K562 (cell line): Measurements from ENCODE around the gene PPA1. TPM values are rescaled to one million over a fixed set of nuclear protein-coding genes. Genes with fewer than 3 reads are reported as not detected.

Experiments
- ATAC-seq: fragments of 200-7000 bp; cut with Tn5 transposase; 3 replicates; pipeline ENCODE4 v1.9.1; 2020; ENCODE audit warnings: moderate library complexity
- BruUV-seq: library from RNA; stranded (reverse); fragments of 400-500 nt; replicated peaks from 2 replicates; lab custom pipeline; 2021; lab: Mats Ljungman, UMichigan
- CTCF ChIA-PET: fragments of 300-600 bp; formaldehyde crosslinking; extraction: SDS; loops from one replicate; lab custom pipeline; 2021; ENCODE audit warnings: low intra/inter-chr PET ratio; lab: Yijun Ruan, JAX
- POLR2A ChIA-PET: fragments of 300-600, 350-650 bp; sonication (Branson Sonifier 250); formaldehyde crosslinking; extraction: SDS; loops from one replicate; lab custom pipeline; 2021; ENCODE audit warnings: antibody characterized with exemption, inconsistent platforms; lab: Yijun Ruan, JAX
- DNase-seq, 4 experiments: peaks; one replicate each; pipeline versions ENCODE4 v3.0.0 to v3.0.0-alpha.2; 2011 to 2018; ENCODE audit warnings: low spot score in 3 of 4, mixed read lengths in 3 of 4; ENCODE audit errors: extremely low read depth in 1 of 4
- FAIRE-seq: peaks from 2 replicates; lab custom pipeline; 2011; peaks lifted over from hg19 to GRCh38; lab: Jason Lieb, UNC
- H2AFZ ChIP-seq: 2 replicates; pipeline ENCODE4 v1.6.0; 2011; ENCODE audit warnings: low read depth, low read length, control low read depth, inconsistent platforms
- H3K27ac ChIP-seq: fragments of 200-600 bp; 3 replicates; pipeline ENCODE4 v1.8.0; 2011; ENCODE audit warnings: low read depth, mild to moderate bottlenecking, control low read depth, inconsistent platforms, low read length, moderate library complexity, mixed read lengths; ENCODE audit errors: extremely low read depth
- H3K27me3 ChIP-seq, 2 experiments: fragments of 300-600 bp in 1 of 2; 2 replicates in 1 of 2; 3 replicates in 1 of 2; pipeline versions ENCODE4 v1.6.0 to v1.8.0; 2011; ENCODE audit warnings: inconsistent platforms in 2 of 2, low read length in 2 of 2, mild to moderate bottlenecking in 1 of 2, mixed read lengths in 1 of 2, moderate library complexity in 1 of 2; ENCODE audit not compliant: control insufficient read depth in 2 of 2, insufficient read depth in 2 of 2
- H3K36me3 ChIP-seq: fragments of 300-600 bp; 3 replicates; pipeline ENCODE4 v1.8.0; 2011; ENCODE audit warnings: mild to moderate bottlenecking, low read length, inconsistent platforms; ENCODE audit not compliant: control insufficient read depth, insufficient read depth
- H3K4me1 ChIP-seq, 2 experiments: fragments of 200-600 bp in 1 of 2; replicated peaks in 1 of 2; 2 replicates in 1 of 2; 3 replicates in 1 of 2; pipeline versions ENCODE4 v1.5.1 to v1.8.0; 2011; ENCODE audit warnings: inconsistent platforms in 2 of 2, low read length in 2 of 2, mild to moderate bottlenecking in 1 of 2, mixed read lengths in 1 of 2, moderate library complexity in 1 of 2; ENCODE audit not compliant: control insufficient read depth in 2 of 2, insufficient read depth in 2 of 2
- H3K4me2 ChIP-seq: 2 replicates; pipeline ENCODE4 v1.6.1; 2011; ENCODE audit warnings: low read length, control low read depth, inconsistent platforms, mixed read lengths; ENCODE audit not compliant: insufficient read depth
- H3K4me3 ChIP-seq: fragments of 200-600 bp; sonication (generic), shearing (Covaris generic); 2 replicates; pipeline ENCODE4 v1.5.1; 2016; ENCODE audit warnings: control low read depth, inconsistent platforms
- H3K79me2 ChIP-seq: fragments of 200-600 bp; 3 replicates; pipeline ENCODE4 v1.8.0; 2011; ENCODE audit warnings: low read length, inconsistent platforms; ENCODE audit not compliant: control insufficient read depth, insufficient read depth
- H3K9ac ChIP-seq, 2 experiments: 2 replicates each; pipeline versions ENCODE4 v1.6.0 to v1.6.1; 2011; ENCODE audit warnings: low read depth in 2 of 2, low read length in 2 of 2, control low read depth in 1 of 2, inconsistent platforms in 1 of 2, mild to moderate bottlenecking in 1 of 2, mixed read lengths in 1 of 2; ENCODE audit not compliant: insufficient read depth in 1 of 2
- H3K9me1 ChIP-seq: one replicate; pipeline ENCODE4 v1.6.0; 2011; ENCODE audit warnings: inconsistent platforms, mild to moderate bottlenecking, low read length, moderate library complexity; ENCODE audit not compliant: control insufficient read depth, insufficient read depth
- H3K9me3 ChIP-seq: replicated peaks from 2 replicates; pipeline ENCODE4 v1.5.1; 2011; ENCODE audit warnings: low read depth, low read length, inconsistent platforms; ENCODE audit not compliant: control insufficient read depth, insufficient read depth
- H4K20me1 ChIP-seq: replicated peaks from 2 replicates; pipeline ENCODE4 v1.6.1; 2011; ENCODE audit warnings: low read length, inconsistent platforms, mixed read lengths; ENCODE audit not compliant: control insufficient read depth, insufficient read depth
- CHCHD3 ChIP-seq: fragments of 250-450 bp; sonication (Bioruptor Pico); IDR thresholded peaks from 2 replicates; pipeline ENCODE4 v2.1.2; 2022; ENCODE audit warnings: mild to moderate bottlenecking
- CXXC5 ChIP-seq: fragments of 250-450 bp; sonication (Bioruptor Pico); IDR thresholded peaks from 2 replicates; pipeline ENCODE4 v1.8.0; 2022; ENCODE audit warnings: inconsistent platforms, mild to moderate bottlenecking, moderate library complexity
- E2F5 ChIP-seq: sonication (generic); formaldehyde crosslinking; IDR thresholded peaks from 2 replicates; pipeline ENCODE4 v1.8.0; 2022; ENCODE audit warnings: mild to moderate bottlenecking, missing genetic modification reagents
- EP400 ChIP-seq: fragments of 450-650 bp; IDR thresholded peaks from 2 replicates; pipeline ENCODE4 v1.6.1; 2017; ENCODE audit warnings: antibody characterized with exemption, mild to moderate bottlenecking, moderate library complexity
- GABPB2 ChIP-seq: fragments of 250-450 bp; sonication (Bioruptor Pico); conservative IDR thresholded peaks from 2 replicates; pipeline ENCODE4 v1.5.1; 2021; ENCODE audit warnings: mild to moderate bottlenecking
- MTA1 ChIP-seq: fragments of 450-650 bp; IDR thresholded peaks from 2 replicates; pipeline ENCODE4 v1.6.1; 2017; ENCODE audit warnings: borderline replicate concordance
- NFE2 ChIP-seq: IDR thresholded peaks from 2 replicates; pipeline ENCODE4 v1.6.1; 2014; ENCODE audit warnings: antibody characterized with exemption, low read depth
- POLR2A ChIP-seq: fragments of 450-650 bp; conservative IDR thresholded peaks from 2 replicates; pipeline ENCODE4 v1.6.1; 2016
- RB1 ChIP-seq: fragments of 450-650 bp; IDR thresholded peaks from 2 replicates; pipeline ENCODE4 v1.6.1; 2017; ENCODE audit warnings: low read depth, mild to moderate bottlenecking
- SMC3 ChIP-seq: conservative IDR thresholded peaks from 2 replicates; pipeline ENCODE4 v1.6.1; 2011; ENCODE audit warnings: low read depth, low read length, improper control_type of control experiment; ENCODE audit not compliant: insufficient read depth
- TAF9B ChIP-seq: fragments of 450-650 bp; IDR thresholded peaks from 2 replicates; pipeline ENCODE4 v1.6.1; 2018; ENCODE audit warnings: mild to moderate bottlenecking; ENCODE audit not compliant: partially characterized antibody
- TEAD4 ChIP-seq, 2 experiments: sonication (generic) in 1 of 2; formaldehyde crosslinking in 1 of 2; IDR thresholded peaks; 2 replicates each; pipeline versions ENCODE4 v1.6.1 to v1.8.0; 2012 to 2022; ENCODE audit warnings: borderline replicate concordance in 1 of 2, inconsistent platforms in 1 of 2, low read length in 1 of 2, mild to moderate bottlenecking in 1 of 2, missing genetic modification reagents in 1 of 2
- ZBTB7A ChIP-seq: IDR thresholded peaks from 2 replicates; pipeline ENCODE4 v1.6.1; 2011; ENCODE audit warnings: low read depth, mild to moderate bottlenecking, low read length, moderate library complexity, borderline replicate concordance; ENCODE audit not compliant: control insufficient read depth
- WGBS: fragments of 100-300 bp; shearing (Covaris generic); methylation state at CpG from one replicate; pipeline ENCODE4 v1.1.6; 2016; ENCODE audit warnings: low coverage, mixed read lengths; ENCODE audit not compliant: insufficient coverage; ENCODE audit errors: missing lambda C conversion rate; 5-methylcytosine and 5-hydroxymethylcytosine counted together
- in situ Hi-C: fragments of 300-500 bp; cut with MboI; formaldehyde crosslinking; loops from 4 replicates; pipeline ENCODE4 v1.15.0; 2018; ENCODE audit warnings: inconsistent platforms, mixed read lengths
- intact Hi-C: fragments of 100-400 bp; cut with micrococcal nuclease; formaldehyde crosslinking; loops from 2 replicates; pipeline ENCODE4 v1.14.2; 2022
- polyA plus RNA-seq, 8 experiments: library from polyadenylated mRNA; depleted of rRNA in 4 of 8; stranded (reverse) in 5 of 8; unstranded in 3 of 8; fragments of >200 nt; fragmentation: Nextera tagmentation in 2 of 8; fragmentation: Illumina TruSeq in 1 of 8; extraction: Ambion mirVana in 2 of 8; extraction: Trizol in 1 of 8; gene quantifications; 2 replicates each; pipeline versions ENCODE4 v1.2.1 to v1.2.3, GENCODE V29; 2011 to 2014; ENCODE audit warnings: inconsistent platforms in 1 of 8, missing spikeins in 1 of 8
- total RNA-seq, 7 experiments: library from RNA; depleted of rRNA in 6 of 7; stranded (reverse); fragments of >200 nt in 6 of 7; fragmentation: Illumina TruSeq in 2 of 7; extraction: Trizol in 2 of 7; gene quantifications; 2 replicates each; pipeline versions ENCODE4 v1.2.1 to v1.2.3, GENCODE V29; 2011 to 2021; ENCODE audit warnings: low replicate concordance in 1 of 7
- TF ChIP-seq, protein P1 (sequence below): fragments of 250-450 bp; sonication (Bioruptor Pico); IDR thresholded peaks from 2 replicates; pipeline ENCODE4 v1.5.0; 2021; ENCODE audit warnings: mild to moderate bottlenecking, borderline replicate concordance
- TF ChIP-seq, protein P2 (sequence below): fragments of 450-650 bp; IDR thresholded peaks from 2 replicates; pipeline ENCODE4 v1.6.1; 2016; ENCODE audit warnings: borderline replicate concordance

The PPA1 gene
- total and polyA plus RNA-seq, 9 of the 15 experiments (the other 6 are each of a cell fraction or from before 2014, with no cell fraction given), result 301 to 635 (median 471) TPM

GRCh38 chr10:70232859-70233108, 445 bp downstream of the PPA1 start (continued):
- TF ChIP-seq E2F5 (CRISPR knock-in tag), result 0 out of 2 replicates have a peak, but pooled peaks have one; percentile 66

- Histone ChIP-seq H3K27ac (peak overlapping the region; percentile 76), H3K4me3 (peak overlapping the region; percentile 83), H3K36me3 (peaks cover 36% of the 10 kb centered on the region), H2AFZ (peak overlapping the region; percentile 78), H3K27me3 (no peaks in the 10 kb centered on the region), H3K9me3 (no peaks in the 10 kb centered on the region), H3K4me2 (peak overlapping the region; percentile 91), H3K79me2 (peaks cover 60% of the 10 kb centered on the region), H3K9me1 (no peaks in the 10 kb centered on the region), H3K9ac (peak overlapping the region; percentile 87 to 98), H3K4me1 (peaks cover 13 to 24% of the 10 kb centered on the region in 2 experiments; a peak in 4 of 5 replicates), H4K20me1 (peaks cover 5% of the 10 kb centered on the region; the same call in 1 of the 2 replicates)
- POLR2A ChIA-PET, result interaction anchor here (0.6 to 2.8 kb wide), 17 partner anchors 10 to 291 kb away, joined by 3 to 20 read pairs (median 3); partner anchors contain the start of gene SAR1A
- in situ Hi-C loops (loop anchor here (5.0 kb wide), 1 partner anchor 115 kb away; no protein-coding TSS in a partner anchor), intact Hi-C loops (no loop called here)
- ATAC-seq, result peak; percentile 36
- no TSS peak for BruUV-seq
- peak; percentile 49 to 73 (median 64) for DNase-seq
- 1% methylated on average over 33 of the region's 39 CpGs for WGBS
- no peak for FAIRE-seq
- CTCF ChIA-PET, result no interaction called here
- no peak for TF ChIP-seq TAF9B
- TF ChIP-seq CXXC5 (CRISPR knock-in tag), result peak; percentile 83
- TF ChIP-seq SMC3, result no peak
- TF ChIP-seq CHCHD3, result no peak
- 0 out of 2 replicates have a peak, but pooled peaks have one; percentile 10 for TF ChIP-seq TEAD4 (IDR thresholded peaks at IDR 0.05; ENCODE audit: low read length)
- no peak for TF ChIP-seq TEAD4 (CRISPR knock-in tag; IDR thresholded peaks at IDR 0.05; ENCODE audit: borderline replicate concordance)
- TF ChIP-seq, protein P1, sequence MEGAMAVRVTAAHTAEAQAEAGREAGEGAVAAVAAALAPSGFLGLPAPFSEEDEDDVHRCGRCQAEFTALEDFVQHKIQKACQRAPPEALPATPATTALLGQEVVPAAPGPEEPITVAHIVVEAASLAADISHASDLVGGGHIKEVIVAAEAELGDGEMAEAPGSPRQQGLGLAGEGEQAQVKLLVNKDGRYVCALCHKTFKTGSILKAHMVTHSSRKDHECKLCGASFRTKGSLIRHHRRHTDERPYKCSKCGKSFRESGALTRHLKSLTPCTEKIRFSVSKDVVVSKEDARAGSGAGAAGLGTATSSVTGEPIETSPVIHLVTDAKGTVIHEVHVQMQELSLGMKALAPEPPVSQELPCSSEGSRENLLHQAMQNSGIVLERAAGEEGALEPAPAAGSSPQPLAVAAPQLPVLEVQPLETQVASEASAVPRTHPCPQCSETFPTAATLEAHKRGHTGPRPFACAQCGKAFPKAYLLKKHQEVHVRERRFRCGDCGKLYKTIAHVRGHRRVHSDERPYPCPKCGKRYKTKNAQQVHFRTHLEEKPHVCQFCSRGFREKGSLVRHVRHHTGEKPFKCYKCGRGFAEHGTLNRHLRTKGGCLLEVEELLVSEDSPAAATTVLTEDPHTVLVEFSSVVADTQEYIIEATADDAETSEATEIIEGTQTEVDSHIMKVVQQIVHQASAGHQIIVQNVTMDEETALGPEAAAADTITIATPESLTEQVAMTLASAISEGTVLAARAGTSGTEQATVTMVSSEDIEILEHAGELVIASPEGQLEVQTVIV, result no peak
- TF ChIP-seq ZBTB7A, result peak; percentile 43; the same call in 1 of the 2 replicates
- TF ChIP-seq, protein P2, sequence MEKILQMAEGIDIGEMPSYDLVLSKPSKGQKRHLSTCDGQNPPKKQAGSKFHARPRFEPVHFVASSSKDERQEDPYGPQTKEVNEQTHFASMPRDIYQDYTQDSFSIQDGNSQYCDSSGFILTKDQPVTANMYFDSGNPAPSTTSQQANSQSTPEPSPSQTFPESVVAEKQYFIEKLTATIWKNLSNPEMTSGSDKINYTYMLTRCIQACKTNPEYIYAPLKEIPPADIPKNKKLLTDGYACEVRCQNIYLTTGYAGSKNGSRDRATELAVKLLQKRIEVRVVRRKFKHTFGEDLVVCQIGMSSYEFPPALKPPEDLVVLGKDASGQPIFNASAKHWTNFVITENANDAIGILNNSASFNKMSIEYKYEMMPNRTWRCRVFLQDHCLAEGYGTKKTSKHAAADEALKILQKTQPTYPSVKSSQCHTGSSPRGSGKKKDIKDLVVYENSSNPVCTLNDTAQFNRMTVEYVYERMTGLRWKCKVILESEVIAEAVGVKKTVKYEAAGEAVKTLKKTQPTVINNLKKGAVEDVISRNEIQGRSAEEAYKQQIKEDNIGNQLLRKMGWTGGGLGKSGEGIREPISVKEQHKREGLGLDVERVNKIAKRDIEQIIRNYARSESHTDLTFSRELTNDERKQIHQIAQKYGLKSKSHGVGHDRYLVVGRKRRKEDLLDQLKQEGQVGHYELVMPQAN, result peak; percentile 20; the same call in 1 of the 2 replicates
- no peak for TF ChIP-seq RB1
- TF ChIP-seq EP400, result peak; percentile 51
- TF ChIP-seq NFE2, result no peak
- TF ChIP-seq MTA1, result peak; percentile 40; the same call in 1 of the 2 replicates
- no peak for TF ChIP-seq POLR2A
- TF ChIP-seq GABPB2 (CRISPR knock-in tag), result no peak
Observed at GRCh38 chr10:70232155-70232858, 922 bp downstream of the PPA1 start.
